Lower leg skin (tissue), 4 donors: Measurements from ENCODE around the gene ZFYVE28. TPM values are rescaled to one million over a fixed set of nuclear protein-coding genes. Genes with fewer than 3 reads are reported as not detected.
A peak's percentile ranks its signal among the peaks of the same experiment; 100 is the strongest.

Source experiments
- DNase-seq, 2 donors: peaks; one replicate each; pipeline ENCODE4 v3.0.0-alpha.2; 2019; ENCODE audit warnings: low spot score in 2 of 2
- H3K4me3 ChIP-seq: fragments of 200-600 bp; sonication (generic); 2 replicates; pipeline ENCODE4 v1.5.1; 2017; ENCODE audit warnings: mild to moderate bottlenecking, low read depth; ENCODE audit not compliant: poor library complexity, severe bottlenecking
- POLR2A ChIP-seq, 2 donors: fragments of 450-650 bp; IDR thresholded peaks; one replicate each; pipeline ENCODE4 v1.6.1; 2016 to 2017; ENCODE audit warnings: antibody characterized with exemption in 2 of 2, mild to moderate bottlenecking in 1 of 2, moderate library complexity in 1 of 2
- WGBS, 2 donors: methylation state at CpG; one replicate each; pipeline ENCODE4 v1.1.5; 2018; 5-methylcytosine and 5-hydroxymethylcytosine counted together
- intact Hi-C: fragments of 100-400 bp; cut with DNase I; formaldehyde crosslinking; loops from one replicate; pipeline ENCODE4 v1.15.0; 2023; ENCODE audit warnings: low total_unique reads
- total RNA-seq, 4 donors: library from RNA; depleted of rRNA; stranded (reverse); fragments of >200 nt; gene quantifications; one replicate each; pipeline ENCODE4 v1.1.0, GENCODE V29; 2016
- TF ChIP-seq, protein P1 (sequence below), 3 donors: fragments of 450-650 bp; IDR thresholded peaks; one replicate each; pipeline ENCODE4 v1.5.1; 2016; ENCODE audit warnings: antibody characterized with exemption in 3 of 3, mild to moderate bottlenecking in 3 of 3, moderate library complexity in 2 of 3

ZFYVE28 gene
- total RNA-seq, 4 donors from 2014 or later: 5.0 to 12.8 (median 9.9) TPM

DNA sequence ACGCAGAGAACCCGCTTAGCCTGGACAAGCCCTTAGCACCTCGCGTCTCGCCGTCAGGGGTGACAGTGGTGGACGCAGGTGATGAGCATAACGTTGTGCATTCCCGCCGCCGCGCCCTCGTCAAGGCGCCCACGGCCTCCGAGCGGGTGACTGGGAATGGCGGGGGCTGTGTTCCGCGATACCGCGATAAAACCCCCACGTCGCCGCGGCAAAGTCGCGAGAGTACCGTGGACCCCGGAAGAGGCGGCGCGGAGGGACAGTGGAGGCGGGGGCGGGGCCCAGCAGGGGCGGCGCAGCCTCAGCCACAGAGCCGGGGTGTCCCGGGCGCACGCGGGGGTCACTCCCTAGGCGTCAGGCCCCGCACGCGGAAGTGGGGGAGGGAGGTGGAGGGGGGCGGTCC lies 53.8 kb downstream of the ZFYVE28 start:
- intact Hi-C loops: no loop called here
- WGBS, 2 donors: 23 to 38% methylated on average over 20 to 38 of the region's 47 CpGs
- TF ChIP-seq, protein P1, sequence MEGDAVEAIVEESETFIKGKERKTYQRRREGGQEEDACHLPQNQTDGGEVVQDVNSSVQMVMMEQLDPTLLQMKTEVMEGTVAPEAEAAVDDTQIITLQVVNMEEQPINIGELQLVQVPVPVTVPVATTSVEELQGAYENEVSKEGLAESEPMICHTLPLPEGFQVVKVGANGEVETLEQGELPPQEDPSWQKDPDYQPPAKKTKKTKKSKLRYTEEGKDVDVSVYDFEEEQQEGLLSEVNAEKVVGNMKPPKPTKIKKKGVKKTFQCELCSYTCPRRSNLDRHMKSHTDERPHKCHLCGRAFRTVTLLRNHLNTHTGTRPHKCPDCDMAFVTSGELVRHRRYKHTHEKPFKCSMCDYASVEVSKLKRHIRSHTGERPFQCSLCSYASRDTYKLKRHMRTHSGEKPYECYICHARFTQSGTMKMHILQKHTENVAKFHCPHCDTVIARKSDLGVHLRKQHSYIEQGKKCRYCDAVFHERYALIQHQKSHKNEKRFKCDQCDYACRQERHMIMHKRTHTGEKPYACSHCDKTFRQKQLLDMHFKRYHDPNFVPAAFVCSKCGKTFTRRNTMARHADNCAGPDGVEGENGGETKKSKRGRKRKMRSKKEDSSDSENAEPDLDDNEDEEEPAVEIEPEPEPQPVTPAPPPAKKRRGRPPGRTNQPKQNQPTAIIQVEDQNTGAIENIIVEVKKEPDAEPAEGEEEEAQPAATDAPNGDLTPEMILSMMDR (IDR thresholded peaks at IDR 0.05): no peak
- no peak for TF ChIP-seq POLR2A (IDR thresholded peaks at IDR 0.05)
- DNase-seq: no peak
- H3K4me3 ChIP-seq: peak overlapping the region; percentile 43

DNA sequence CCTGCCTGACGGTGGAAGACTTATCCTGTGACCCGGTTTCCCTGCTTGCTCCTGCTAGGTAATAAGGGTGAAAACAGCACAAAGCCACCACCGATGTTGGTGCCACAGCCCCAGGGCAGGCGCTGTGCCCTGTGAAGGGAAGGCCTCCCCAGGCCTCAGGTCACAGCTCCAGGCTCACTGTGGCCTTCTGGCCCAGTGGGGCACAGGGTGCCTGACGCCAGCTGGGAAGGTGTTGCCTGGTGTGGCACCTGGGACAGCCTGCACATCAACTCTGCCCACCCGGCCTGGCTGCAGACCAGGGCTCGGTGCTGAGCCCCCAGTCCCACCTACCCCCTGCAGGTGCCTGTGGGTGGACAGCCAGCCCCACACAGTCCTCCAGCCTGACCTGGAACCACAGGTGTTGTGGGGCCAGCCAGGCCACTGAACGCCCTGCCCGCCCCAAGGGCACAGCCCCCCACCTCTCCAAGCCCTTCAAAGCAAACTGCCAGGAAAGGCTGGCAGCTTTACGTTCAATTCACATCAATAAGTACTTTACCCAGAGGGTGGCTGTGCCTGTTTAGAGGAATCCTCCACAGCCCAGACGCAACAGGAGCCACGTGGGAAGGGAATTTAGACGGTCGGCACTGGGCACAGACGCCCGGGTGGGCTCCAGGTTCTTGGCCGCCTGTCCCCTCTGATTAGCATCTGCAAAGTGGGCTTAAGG lies 54.3 kb downstream of the ZFYVE28 start:
- intact Hi-C loops: no loop called here
- no peak for DNase-seq
- TF ChIP-seq, protein P1 (IDR thresholded peaks at IDR 0.05): no peak
- TF ChIP-seq POLR2A (IDR thresholded peaks at IDR 0.05): no peak
- WGBS, 2 donors: 49 to 50% methylated on average over 12 of the region's 17 CpGs
- peak overlapping the region; percentile 43 for H3K4me3 ChIP-seq

DNA sequence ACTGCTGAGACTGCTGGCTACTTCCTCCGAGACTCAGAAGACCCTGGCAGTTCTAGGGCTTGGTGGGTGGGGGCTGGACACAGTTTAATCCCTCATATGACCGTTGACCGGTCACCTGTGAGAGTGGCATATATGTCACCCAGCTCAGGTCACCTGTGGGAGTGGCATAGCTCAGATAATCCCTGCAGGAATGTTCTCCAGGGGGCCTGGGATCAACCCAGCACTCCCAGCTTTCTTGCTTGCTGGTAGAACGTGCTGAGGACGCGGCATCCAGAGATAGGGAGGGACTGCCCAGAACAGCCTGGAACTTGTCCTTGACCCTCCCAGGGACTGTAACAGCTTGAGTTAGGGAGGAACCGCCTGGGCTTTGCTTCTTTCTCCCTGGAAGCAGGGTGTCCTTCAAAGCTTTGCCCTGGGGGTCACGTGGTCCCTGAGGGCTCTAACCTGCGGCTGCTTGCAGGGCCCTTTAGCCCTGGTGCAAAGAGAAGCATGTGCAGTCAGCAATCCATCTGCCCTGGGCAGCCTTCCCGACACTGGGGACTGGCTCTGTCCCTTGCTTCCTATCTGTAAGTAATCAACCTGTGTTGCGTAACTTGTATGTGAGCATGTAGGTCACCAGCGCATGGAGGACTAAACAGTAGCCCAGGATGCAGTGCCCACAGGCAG lies 55.3 kb downstream of the ZFYVE28 start:
- TF ChIP-seq, protein P1 (IDR thresholded peaks at IDR 0.05): no peak
- no peak for TF ChIP-seq POLR2A (IDR thresholded peaks at IDR 0.05)
- intact Hi-C loops: no loop called here
- no peak overlapping the region for H3K4me3 ChIP-seq
- 58 to 61% methylated on average over 8 to 12 of the region's 12 CpGs for WGBS, 2 donors
- no peak for DNase-seq

DNA sequence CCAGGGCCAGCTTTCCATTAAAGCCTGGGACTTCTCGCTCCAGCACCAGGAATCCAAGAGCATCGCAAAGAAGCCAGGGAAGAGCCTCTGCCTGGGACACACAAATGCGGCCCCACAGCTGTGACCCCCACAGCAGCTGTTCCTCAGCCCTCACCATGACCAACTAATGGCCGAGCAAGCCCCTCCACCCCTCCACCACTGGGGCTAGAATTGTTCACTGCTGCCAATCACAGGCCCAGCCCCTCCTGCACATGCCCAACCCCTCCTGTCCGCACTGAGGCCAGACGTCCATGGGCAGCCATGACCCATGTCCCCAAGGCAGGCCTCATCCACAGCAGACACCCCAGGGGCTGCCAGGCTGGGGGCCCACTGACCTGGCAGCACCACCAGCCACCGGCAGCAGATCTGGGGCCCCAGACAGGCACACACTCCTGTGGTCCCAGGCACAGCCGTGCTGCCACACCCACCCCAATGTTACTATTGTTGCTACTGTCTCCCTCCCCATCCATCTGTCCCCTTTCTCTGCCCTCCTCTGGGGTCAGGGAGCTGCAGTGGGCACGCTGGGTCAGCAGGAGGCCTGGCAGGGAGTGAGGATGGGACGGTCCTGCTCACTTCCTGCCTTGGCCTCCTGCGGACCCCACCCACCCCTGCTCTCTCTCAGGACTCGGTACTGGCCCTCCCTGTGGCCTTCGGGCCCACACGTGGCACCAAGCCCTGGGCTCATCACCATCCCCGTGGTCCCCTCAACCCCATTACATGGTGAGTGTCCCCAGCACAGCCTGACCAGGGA lies 56.0 kb downstream of the ZFYVE28 start:
- H3K4me3 ChIP-seq: no peak overlapping the region
- TF ChIP-seq POLR2A (IDR thresholded peaks at IDR 0.05): no peak
- TF ChIP-seq, protein P1 (IDR thresholded peaks at IDR 0.05): no peak
- intact Hi-C loops: no loop called here
- WGBS, 2 donors: 86 to 89% methylated on average over 15 of the region's 15 CpGs
- no peak for DNase-seq

DNA sequence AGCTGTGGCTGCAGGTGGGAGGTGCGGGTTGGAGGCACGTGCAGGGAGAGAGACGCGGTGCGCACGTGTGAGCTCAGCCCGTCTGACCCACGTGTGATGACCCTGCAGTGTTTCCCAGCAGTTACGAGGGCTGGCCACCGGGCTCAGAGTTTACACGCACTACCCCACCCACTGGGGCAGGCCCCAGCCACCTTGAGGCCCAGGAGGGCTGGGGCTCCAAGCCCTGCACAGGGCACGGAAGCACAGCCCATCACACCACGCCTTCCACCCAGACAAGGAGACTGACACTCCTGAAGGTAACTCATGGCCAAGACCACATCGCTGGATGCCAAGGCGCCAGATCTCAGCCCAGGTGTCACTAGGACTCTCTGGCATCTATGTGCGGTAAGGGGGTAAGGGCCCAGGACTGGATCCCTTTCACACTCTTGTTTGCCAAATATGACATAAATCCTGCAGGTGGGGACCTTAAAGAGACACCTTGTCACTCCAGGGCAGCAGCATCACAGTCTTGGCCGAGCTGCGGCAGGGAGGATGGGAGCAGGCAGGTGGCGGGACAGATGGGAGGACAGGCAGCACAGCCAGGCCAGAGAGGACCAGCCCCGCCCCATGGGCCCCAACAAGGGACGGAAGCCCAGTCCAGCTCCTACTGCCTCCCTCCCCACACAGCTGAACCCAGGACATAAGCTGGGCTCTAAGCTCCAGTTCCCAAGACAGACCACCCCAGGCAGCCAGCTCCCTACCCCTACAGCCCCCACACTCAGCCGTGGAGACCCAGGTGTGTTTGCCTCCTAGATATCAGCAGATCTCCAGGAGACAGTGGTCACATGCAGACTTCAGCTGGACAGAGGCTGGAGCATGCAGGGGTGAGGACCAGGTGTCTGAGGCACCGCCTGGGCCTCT lies 56.8 kb downstream of the ZFYVE28 start:
- DNase-seq: no peak
- no peak overlapping the region for H3K4me3 ChIP-seq
- intact Hi-C loops: no loop called here
- TF ChIP-seq, protein P1 (IDR thresholded peaks at IDR 0.05): no peak
- no peak for TF ChIP-seq POLR2A (IDR thresholded peaks at IDR 0.05)
- WGBS, 2 donors: 84% methylated on average over 19 to 23 of the region's 23 CpGs
